ENCODE data around the gene GPT2. TPM values are rescaled to one million over a fixed set of nuclear protein-coding genes. Genes with fewer than 3 reads are reported as not detected.

GPT2 gene
- total RNA-seq, 3 donors from 2014 or later: 9.2 to 20.8 (median 10.5) TPM

- no peaks in the 10 kb centered on the region for H3K9me3 ChIP-seq
- TF ChIP-seq CTCF (IDR thresholded peaks at IDR 0.05): no peak
- intact Hi-C loops (cut with DNase I, micrococcal nuclease): no loop called here
- H3K36me3 ChIP-seq (ENCODE audit: low read depth): no peaks in the 10 kb centered on the region
- DNase-seq (no peak), ATAC-seq (peak; percentile 7)
- no peak overlapping the region for H3K4me3 ChIP-seq
- H3K4me1 ChIP-seq (ENCODE audit: low read depth): no peaks in the 10 kb centered on the region
Measured at GRCh38 chr16:46843898-46844642, 40.1 kb upstream of the GPT2 start.

GRCh38 chr16:46844771-46845170 lies 39.4 kb upstream of the GPT2 start:
- H3K36me3 ChIP-seq (ENCODE audit: low read depth): no peaks in the 10 kb centered on the region
- ATAC-seq (peak; percentile 17), DNase-seq (no peak)
- H3K4me3 ChIP-seq: no peak overlapping the region
- no peaks in the 10 kb centered on the region for H3K4me1 ChIP-seq (ENCODE audit: low read depth)
- intact Hi-C loops (cut with DNase I, micrococcal nuclease): no loop called here
- no peaks in the 10 kb centered on the region for H3K9me3 ChIP-seq
- TF ChIP-seq CTCF (IDR thresholded peaks at IDR 0.05): no peak

GRCh38 chr16:46845952-46846351 lies 38.2 kb upstream of the GPT2 start:
- peaks cover 8% of the 10 kb centered on the region for H3K4me1 ChIP-seq (ENCODE audit: low read depth)
- no peak overlapping the region for H3K4me3 ChIP-seq
- no peak for TF ChIP-seq CTCF (IDR thresholded peaks at IDR 0.05)
- DNase-seq (no peak), ATAC-seq (no peak)
- H3K9me3 ChIP-seq: no peaks in the 10 kb centered on the region
- no peaks in the 10 kb centered on the region for H3K36me3 ChIP-seq (ENCODE audit: low read depth)
- intact Hi-C loops (cut with DNase I, micrococcal nuclease): no loop called here

- intact Hi-C loops (cut with DNase I, micrococcal nuclease): no loop called here
- H3K9me3 ChIP-seq: no peaks in the 10 kb centered on the region
- H3K36me3 ChIP-seq (ENCODE audit: low read depth): no peaks in the 10 kb centered on the region
- DNase-seq (no peak), ATAC-seq (no peak)
- peaks cover 8% of the 10 kb centered on the region for H3K4me1 ChIP-seq (ENCODE audit: low read depth)
- no peak for TF ChIP-seq CTCF (IDR thresholded peaks at IDR 0.05)
- no peak overlapping the region for H3K4me3 ChIP-seq
Measured at GRCh38 chr16:46848768-46849764, 35.1 kb upstream of the GPT2 start.

GRCh38 chr16:46850619-46851555 lies 33.3 kb upstream of the GPT2 start:
- Histone ChIP-seq H3K36me3 (ENCODE audit: low read depth) (no peaks in the 10 kb centered on the region), H3K9me3 (no peaks in the 10 kb centered on the region), H3K4me1 (ENCODE audit: low read depth) (peaks cover 8% of the 10 kb centered on the region), H3K4me3 (no peak overlapping the region)
- DNase-seq (peak in 1 of 3 donors; percentile 35), ATAC-seq (peak; percentile 91)
- intact Hi-C loops (cut with DNase I, micrococcal nuclease): loop anchor here in 1 of 2 donors (5.0 kb wide), 1 partner anchor 56 kb away; no protein-coding TSS in a partner anchor
- TF ChIP-seq CTCF (IDR thresholded peaks at IDR 0.05): no peak
